Prostate gland (tissue), 2 donors: ENCODE results near the gene PKNOX1. TPM values are rescaled to one million over a fixed set of nuclear protein-coding genes. Genes with fewer than 3 reads are reported as not detected.
"Not testable (repeated sequence)": the region's sequence is repeated elsewhere in the genome, so short reads cannot be mapped to it uniquely, and the experiment has no call there.

Source experiments
- DNase-seq: peaks from one replicate; pipeline ENCODE4 v3.0.0-alpha.2; 2019; ENCODE audit warnings: low spot score
- H3K27ac ChIP-seq, 2 donors: fragments of 200-600 bp; sonication (generic); 2 replicates each; pipeline ENCODE4 v1.5.1; 2017 to 2019
- H3K27me3 ChIP-seq: fragments of 200-600 bp; sonication (generic); replicated peaks from 2 replicates; pipeline ENCODE4 v1.5.1; 2019; ENCODE audit not compliant: insufficient read depth
- H3K36me3 ChIP-seq, 2 donors: fragments of 200-600 bp; sonication (generic); 1 replicate in 1 of 2; 2 replicates in 1 of 2; pipeline versions ENCODE4 v1.5.1 to v1.8.1; 2017 to 2019
- H3K4me1 ChIP-seq: fragments of 200-600 bp; sonication (generic); replicated peaks from 2 replicates; pipeline ENCODE4 v1.5.1; 2019
- H3K4me3 ChIP-seq, 2 donors: fragments of 200-600 bp; sonication (generic); 2 replicates each; pipeline ENCODE4 v1.5.1; 2017 to 2019
- H3K9me3 ChIP-seq: fragments of 200-600 bp; sonication (generic); 2 replicates; pipeline ENCODE4 v1.5.1; 2017
- WGBS: methylation state at CpG from one replicate; pipeline ENCODE4 v1.1.5; 2018; 5-methylcytosine and 5-hydroxymethylcytosine counted together
- intact Hi-C: fragments of 100-400 bp; cut with DNase I; formaldehyde crosslinking; loops from one replicate; pipeline ENCODE4 v1.14.2; 2022
- microRNA-seq: library from miRNA; unstranded; fragments of <30 nt; microRNA quantifications from one replicate; pipeline ENCODE4, GENCODE V29; 2016
- small RNA-seq, 2 donors: library from RNA; depleted of rRNA; stranded (forward); fragments of <200 nt; gene quantifications; one replicate each; pipeline ENCODE3, GENCODE V24; 2016
- total RNA-seq, 2 donors: library from RNA; depleted of rRNA; stranded (reverse); fragments of >200 nt; gene quantifications; one replicate each; pipeline ENCODE4 v1.1.0, GENCODE V29; 2016

The PKNOX1 gene
- total RNA-seq, 2 donors from 2014 or later: 38.0 to 42.4 TPM

- no CpG with 5 or more reads among the region's 11 CpGs for WGBS
- H3K27ac ChIP-seq, H3K36me3 ChIP-seq, H3K4me3 ChIP-seq, intact Hi-C loops, H3K9me3 ChIP-seq, H3K4me1 ChIP-seq, DNase-seq, H3K27me3 ChIP-seq: not testable (repeated sequence)
Observed at GRCh38 chr21:43072742-43073141, 98.4 kb downstream of the PKNOX1 start.

- H3K27me3 ChIP-seq, intact Hi-C loops, H3K4me3 ChIP-seq, DNase-seq, H3K36me3 ChIP-seq, H3K27ac ChIP-seq, H3K9me3 ChIP-seq, H3K4me1 ChIP-seq: not testable (repeated sequence)
- no CpG with 5 or more reads among the region's 74 CpGs for WGBS
Observed at GRCh38 chr21:43074401-43075169, 100.2 kb downstream of the PKNOX1 start.

GRCh38 chr21:43075170-43076022 lies 101.0 kb downstream of the PKNOX1 start, which contains the start of gene CBS:
TSS of gene CBS (minus strand) at chr21:43075835. CDS start at chr21:43072193, 3,642 bp downstream.
- WGBS: no CpG with 5 or more reads among the region's 84 CpGs
- H3K9me3 ChIP-seq, H3K4me1 ChIP-seq, intact Hi-C loops, H3K4me3 ChIP-seq, DNase-seq, H3K36me3 ChIP-seq, H3K27ac ChIP-seq, H3K27me3 ChIP-seq: not testable (repeated sequence)

GRCh38 chr21:43076023-43076637 lies 101.8 kb downstream of the PKNOX1 start:
- H3K9me3 ChIP-seq, intact Hi-C loops: not testable (repeated sequence)

GRCh38 chr21:43076643-43077042 lies 102.3 kb downstream of the PKNOX1 start:
- H3K27ac ChIP-seq, DNase-seq, H3K9me3 ChIP-seq, H3K4me1 ChIP-seq, H3K27me3 ChIP-seq, H3K4me3 ChIP-seq, intact Hi-C loops, H3K36me3 ChIP-seq: not testable (repeated sequence)
- WGBS: no CpG with 5 or more reads among the region's 28 CpGs

More at GRCh38 chr21:43076023-43076637, 101.8 kb downstream of the PKNOX1 start:
- not testable (repeated sequence) for H3K27ac ChIP-seq, H3K36me3 ChIP-seq, H3K4me3 ChIP-seq, DNase-seq, H3K27me3 ChIP-seq, H3K4me1 ChIP-seq
- WGBS: no CpG with 5 or more reads among the region's 77 CpGs

GRCh38 chr21:43082587-43083300 lies 108.4 kb downstream of the PKNOX1 start:
- no CpG with 5 or more reads among the region's 24 CpGs for WGBS
- H3K4me3 ChIP-seq, H3K4me1 ChIP-seq, H3K9me3 ChIP-seq, DNase-seq, H3K27ac ChIP-seq, H3K27me3 ChIP-seq, H3K36me3 ChIP-seq, intact Hi-C loops: not testable (repeated sequence)

Small RNA genes within 50 kb of the gene (microRNA-seq; reads per million reads assigned to microRNA genes)
- not detected for gene MIR5692B

Small RNA genes within 50 kb of the gene (small RNA-seq; reads per million reads assigned to genes)
- gene MIR5692B: 0 reads per million in 2 donors

Other genes with a start within 250 kb of the PKNOX1 start
- gene WDR4, start 95.0 kb upstream of the PKNOX1 start, total RNA-seq: 10 to 100 TPM in 1 of 2 donors, 1 to 10 TPM in 1; 7.0 to 11.9 TPM
- 10 to 100 TPM; 33.2 to 42.1 TPM for gene NDUFV3, start 81.3 kb upstream of the PKNOX1 start, total RNA-seq
- under 1 TPM in 1 of 2 donors, not detected in 1; 0.05 TPM for gene ERVH48-1, start 48.9 kb upstream of the PKNOX1 start, total RNA-seq
- gene CBS, start 101.3 kb downstream of the PKNOX1 start, total RNA-seq: 10 to 100 TPM; 48.9 to 72.7 TPM
- 10 to 100 TPM; 33.4 to 40.9 TPM for gene U2AF1, start 133.0 kb downstream of the PKNOX1 start, total RNA-seq
- not detected for gene CRYAA, start 194.4 kb downstream of the PKNOX1 start, total RNA-seq